Lung (tissue), 12 donors: ENCODE data around the gene ESPN. TPM values are rescaled to one million over a fixed set of nuclear protein-coding genes. Genes with fewer than 3 reads are reported as not detected.

ENCODE experiments used
- ATAC-seq: fragments of 200-7000 bp; cut with Tn5 transposase; one replicate; pipeline ENCODE4 v1.9.1; 2020; ENCODE audit warnings: moderate number of reproducible peaks; ENCODE audit not compliant: insufficient read depth, low FRiP score
- DNase-seq, 3 donors: peaks; one replicate each; pipeline ENCODE4 v3.0.0-alpha.2; 2013 to 2017
- H3K27ac ChIP-seq, 2 donors: one replicate each; pipeline ENCODE4 v1.5.1; 2013; ENCODE audit warnings: mild to moderate bottlenecking in 2 of 2, moderate library complexity in 2 of 2, control low read depth in 1 of 2, inconsistent platforms in 1 of 2, low read depth in 1 of 2, low read length in 1 of 2
- H3K27me3 ChIP-seq, 3 donors: one replicate each; pipeline ENCODE4 v1.5.1; 2013; ENCODE audit warnings: low read length in 2 of 3; ENCODE audit not compliant: control insufficient read depth in 3 of 3, insufficient read depth in 3 of 3
- H3K36me3 ChIP-seq, 4 donors: one replicate each; pipeline ENCODE4 v1.5.1; 2013; ENCODE audit warnings: low read length in 4 of 4, mild to moderate bottlenecking in 1 of 4, moderate library complexity in 1 of 4; ENCODE audit not compliant: control insufficient read depth in 4 of 4, insufficient read depth in 4 of 4
- H3K4me1 ChIP-seq, 5 donors: one replicate each; pipeline ENCODE4 v1.5.1; 2013; ENCODE audit warnings: low read length in 5 of 5, mild to moderate bottlenecking in 2 of 5, moderate library complexity in 1 of 5; ENCODE audit not compliant: control insufficient read depth in 5 of 5, insufficient read depth in 5 of 5
- H3K4me3 ChIP-seq: one replicate; pipeline ENCODE4 v1.5.1; 2013; ENCODE audit warnings: mild to moderate bottlenecking, control low read depth, moderate library complexity
- H3K9ac ChIP-seq, 2 donors: one replicate each; pipeline ENCODE4 v1.5.1; 2013; ENCODE audit warnings: low read length in 2 of 2, control low read depth in 1 of 2; ENCODE audit not compliant: insufficient read depth in 1 of 2
- H3K9me3 ChIP-seq, 4 donors: one replicate each; pipeline ENCODE4 v1.5.1; 2013; ENCODE audit warnings: low read length in 3 of 4, mild to moderate bottlenecking in 1 of 4, moderate library complexity in 1 of 4; ENCODE audit not compliant: control insufficient read depth in 4 of 4, insufficient read depth in 3 of 4
- WGBS, 2 donors: extraction: QIAGEN DNeasy Blood & Tissue Kit; methylation state at CpG; one replicate each; pipeline ENCODE4 v1.1.7; 2013; 5-methylcytosine and 5-hydroxymethylcytosine counted together
- polyA plus RNA-seq, 2 donors: library from polyadenylated mRNA; stranded (reverse); fragments of 200-250 nt; gene quantifications; one replicate each; pipeline ENCODE4 v1.2.1, GENCODE V29; 2013
- total RNA-seq, 2 donors: library from RNA; depleted of rRNA in 1 of 2; stranded (reverse); fragments of >200 nt in 1 of 2; gene quantifications; one replicate each; pipeline ENCODE4 v1.2.1, GENCODE V29; 2014 to 2021
- TF ChIP-seq, protein P1 (sequence below): IDR thresholded peaks from 2 replicates; pipeline ENCODE4 v1.5.1; 2012; ENCODE audit warnings: mild to moderate bottlenecking; ENCODE audit errors: control extremely low read depth, extremely low read depth
- donor health status: control.
- donor health status: control.
- donor health status: Bipolar disorder and iron deficiency.
- donor health status: healthy.
- donor health status: DM: yes; HTN: yes; CAD: no.

ESPN gene
- total and polyA plus RNA-seq, 4 donors: 2.1 to 20.8 (median 7.4) TPM

DNA sequence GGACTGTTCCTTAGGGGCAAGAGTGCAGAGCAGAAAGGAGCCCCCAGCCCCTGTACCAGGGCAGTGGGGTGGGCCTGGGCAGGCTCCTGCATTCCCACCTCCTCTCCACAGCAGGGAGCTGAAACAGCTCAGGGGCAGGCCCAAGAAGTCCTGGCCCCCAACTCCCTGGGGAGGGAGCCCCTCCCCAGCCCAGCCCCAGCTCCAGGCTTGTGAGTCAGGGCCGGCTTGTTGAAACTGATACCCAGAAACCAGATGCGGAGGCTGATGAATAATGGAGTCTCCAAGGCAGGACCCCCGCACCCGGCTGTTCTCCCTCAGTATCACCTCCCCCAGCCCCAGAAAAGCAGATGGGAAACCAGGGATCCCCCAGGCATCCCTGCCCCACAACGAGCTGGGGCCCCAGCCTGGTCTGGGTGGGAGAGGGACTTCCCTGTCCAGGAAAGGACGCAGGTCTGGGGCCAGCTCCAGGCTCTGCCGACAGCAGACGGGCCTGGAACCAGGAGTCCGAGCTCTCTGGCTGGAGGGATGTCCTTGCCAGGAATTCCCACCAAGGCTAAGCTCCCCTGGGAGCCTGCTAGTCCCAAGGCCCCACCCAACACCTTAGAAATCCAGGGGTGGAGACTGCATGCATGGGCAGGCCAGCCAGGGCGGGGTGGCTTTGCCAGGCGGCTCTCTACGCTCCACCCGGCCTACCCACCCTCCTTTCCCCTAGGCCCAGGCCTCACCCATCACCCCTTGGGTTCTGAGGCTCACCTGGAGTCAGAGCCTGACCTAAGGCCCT is 64.2 kb downstream of the ESPN start:
- TF ChIP-seq, protein P1, sequence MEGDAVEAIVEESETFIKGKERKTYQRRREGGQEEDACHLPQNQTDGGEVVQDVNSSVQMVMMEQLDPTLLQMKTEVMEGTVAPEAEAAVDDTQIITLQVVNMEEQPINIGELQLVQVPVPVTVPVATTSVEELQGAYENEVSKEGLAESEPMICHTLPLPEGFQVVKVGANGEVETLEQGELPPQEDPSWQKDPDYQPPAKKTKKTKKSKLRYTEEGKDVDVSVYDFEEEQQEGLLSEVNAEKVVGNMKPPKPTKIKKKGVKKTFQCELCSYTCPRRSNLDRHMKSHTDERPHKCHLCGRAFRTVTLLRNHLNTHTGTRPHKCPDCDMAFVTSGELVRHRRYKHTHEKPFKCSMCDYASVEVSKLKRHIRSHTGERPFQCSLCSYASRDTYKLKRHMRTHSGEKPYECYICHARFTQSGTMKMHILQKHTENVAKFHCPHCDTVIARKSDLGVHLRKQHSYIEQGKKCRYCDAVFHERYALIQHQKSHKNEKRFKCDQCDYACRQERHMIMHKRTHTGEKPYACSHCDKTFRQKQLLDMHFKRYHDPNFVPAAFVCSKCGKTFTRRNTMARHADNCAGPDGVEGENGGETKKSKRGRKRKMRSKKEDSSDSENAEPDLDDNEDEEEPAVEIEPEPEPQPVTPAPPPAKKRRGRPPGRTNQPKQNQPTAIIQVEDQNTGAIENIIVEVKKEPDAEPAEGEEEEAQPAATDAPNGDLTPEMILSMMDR: no peak
- no peak overlapping the region for H3K27ac ChIP-seq
- 87 to 91% methylated on average over 13 of the region's 13 CpGs for WGBS, 2 donors
- H3K9me3 ChIP-seq: no peaks in the 10 kb centered on the region
- no peak for DNase-seq
- H3K4me1 ChIP-seq: peaks cover 0 to 33% (median 12%) of the 10 kb centered on the region in 5 donors
- no peak overlapping the region for H3K9ac ChIP-seq
- no peak for ATAC-seq
- no peaks in the 10 kb centered on the region for H3K27me3 ChIP-seq
- H3K36me3 ChIP-seq: no peaks in the 10 kb centered on the region
- no peak overlapping the region for H3K4me3 ChIP-seq

- DNase-seq: no peak
- no peak overlapping the region for H3K9ac ChIP-seq
- no peaks in the 10 kb centered on the region for H3K36me3 ChIP-seq
- TF ChIP-seq, protein P1: no peak
- H3K27ac ChIP-seq: no peak overlapping the region
- ATAC-seq: no peak
- H3K27me3 ChIP-seq: no peaks in the 10 kb centered on the region
- 80 to 96% methylated on average over 9 of the region's 9 CpGs for WGBS, 2 donors
- H3K9me3 ChIP-seq: no peaks in the 10 kb centered on the region
- peaks cover 0 to 30% (median 11%) of the 10 kb centered on the region in 5 donors for H3K4me1 ChIP-seq
- no peak overlapping the region for H3K4me3 ChIP-seq
Observed at GRCh38 chr1:6489383-6489765, 64.8 kb downstream of the ESPN start.

GRCh38 chr1:6489799-6490180 is 65.2 kb downstream of the ESPN start:
- peak; percentile 75 to 78 (median 78) for DNase-seq

More at GRCh38 chr1:6489799-6490180, 65.2 kb downstream of the ESPN start:
- Histone ChIP-seq H3K9ac (no peak overlapping the region), H3K27me3 (no peaks in the 10 kb centered on the region), H3K4me3 (no peak overlapping the region), H3K27ac (no peak overlapping the region), H3K36me3 (no peaks in the 10 kb centered on the region), H3K4me1 (peaks cover 0 to 26% (median 9%) of the 10 kb centered on the region in 5 donors), H3K9me3 (no peaks in the 10 kb centered on the region)
- TF ChIP-seq, protein P1: peak; percentile 79
- ATAC-seq: peak; percentile 73
- WGBS, 2 donors: 13% methylated on average over 21 of the region's 21 CpGs
